GM12874 (cell line): ENCODE results near the gene BMERB1.

Experiments used
- TF ChIP-seq, protein P1 (sequence below): IDR thresholded peaks from 2 replicates; pipeline ENCODE4 v1.5.1; 2011; ENCODE audit warnings: low read depth, mild to moderate bottlenecking, control low read depth, low read length, moderate library complexity; ENCODE audit not compliant: insufficient read depth

The BMERB1 gene

DNA sequence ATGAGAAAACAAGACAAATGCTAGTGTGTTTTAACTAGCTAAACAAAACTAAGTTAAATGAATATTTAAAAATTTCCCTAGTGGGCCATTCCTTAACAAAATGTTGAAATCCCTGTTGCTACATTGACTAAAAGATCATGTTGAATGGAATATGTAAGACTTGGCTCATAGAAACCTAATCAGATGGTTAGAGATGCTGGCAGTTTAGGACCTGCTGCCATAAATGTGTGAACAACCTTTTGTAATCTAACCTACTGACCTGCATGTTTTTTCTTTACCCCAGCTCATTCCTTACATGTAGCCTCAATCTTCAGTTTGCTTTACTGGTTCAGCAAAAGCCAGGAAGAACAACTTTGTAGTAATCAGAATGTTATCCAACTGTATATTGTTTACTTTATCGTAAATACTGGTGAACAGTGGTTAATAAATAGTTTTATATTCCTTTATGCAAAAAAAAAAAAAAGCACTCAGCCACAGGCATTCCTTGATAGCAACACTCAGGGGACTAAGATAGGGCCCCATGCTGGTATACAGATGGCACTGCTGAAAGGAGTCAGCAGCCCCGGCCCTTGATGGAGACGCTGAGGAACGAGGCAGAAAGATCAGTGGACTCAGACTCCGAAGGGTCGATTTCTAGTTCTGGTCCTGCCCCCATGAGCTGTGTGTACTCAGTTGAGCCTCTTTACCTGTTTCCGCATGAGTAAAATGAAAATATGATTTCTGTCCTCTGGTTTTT, 130.4 kb downstream of the BMERB1 start:
- TF ChIP-seq, protein P1, sequence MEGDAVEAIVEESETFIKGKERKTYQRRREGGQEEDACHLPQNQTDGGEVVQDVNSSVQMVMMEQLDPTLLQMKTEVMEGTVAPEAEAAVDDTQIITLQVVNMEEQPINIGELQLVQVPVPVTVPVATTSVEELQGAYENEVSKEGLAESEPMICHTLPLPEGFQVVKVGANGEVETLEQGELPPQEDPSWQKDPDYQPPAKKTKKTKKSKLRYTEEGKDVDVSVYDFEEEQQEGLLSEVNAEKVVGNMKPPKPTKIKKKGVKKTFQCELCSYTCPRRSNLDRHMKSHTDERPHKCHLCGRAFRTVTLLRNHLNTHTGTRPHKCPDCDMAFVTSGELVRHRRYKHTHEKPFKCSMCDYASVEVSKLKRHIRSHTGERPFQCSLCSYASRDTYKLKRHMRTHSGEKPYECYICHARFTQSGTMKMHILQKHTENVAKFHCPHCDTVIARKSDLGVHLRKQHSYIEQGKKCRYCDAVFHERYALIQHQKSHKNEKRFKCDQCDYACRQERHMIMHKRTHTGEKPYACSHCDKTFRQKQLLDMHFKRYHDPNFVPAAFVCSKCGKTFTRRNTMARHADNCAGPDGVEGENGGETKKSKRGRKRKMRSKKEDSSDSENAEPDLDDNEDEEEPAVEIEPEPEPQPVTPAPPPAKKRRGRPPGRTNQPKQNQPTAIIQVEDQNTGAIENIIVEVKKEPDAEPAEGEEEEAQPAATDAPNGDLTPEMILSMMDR, result no peak

DNA sequence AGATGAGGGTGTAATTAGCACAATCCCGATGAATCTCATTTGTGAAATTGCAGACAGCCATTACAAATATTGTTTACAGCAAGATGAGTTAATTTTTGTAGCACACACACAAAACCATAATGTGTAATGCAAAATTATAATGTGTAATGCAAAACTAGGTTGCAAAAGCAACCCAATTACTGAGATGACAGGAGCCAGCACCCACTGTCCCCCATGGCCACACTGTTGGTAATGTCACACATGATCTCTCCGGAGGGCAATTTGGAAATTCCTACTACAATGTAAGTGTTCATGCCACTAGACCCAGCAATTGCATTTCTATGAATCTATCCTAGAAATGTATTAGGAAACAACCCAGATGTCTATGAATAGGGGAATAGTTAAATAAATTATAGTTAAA, 131.7 kb downstream of the BMERB1 start:
- TF ChIP-seq, protein P1, result no peak

DNA sequence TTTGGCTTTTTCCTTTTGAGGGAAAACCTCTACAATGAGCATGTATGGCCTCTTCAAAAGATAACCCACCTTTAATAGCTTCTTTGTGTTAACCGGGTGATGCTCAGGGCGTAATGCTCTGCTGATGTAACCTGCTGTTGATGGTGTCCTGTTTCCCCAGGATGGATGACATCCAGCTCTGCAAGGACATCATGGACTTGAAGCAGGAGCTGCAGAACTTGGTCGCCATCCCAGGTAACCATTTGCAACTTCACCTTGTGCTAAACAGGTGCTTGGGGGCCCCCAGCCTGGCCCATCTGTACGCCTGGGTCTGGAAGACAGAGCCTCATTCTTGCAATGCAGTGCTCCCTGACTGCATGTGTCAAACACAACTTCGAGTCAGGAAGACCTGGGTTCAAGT, 133.4 kb downstream of the BMERB1 start:
- TF ChIP-seq, protein P1, result no peak

DNA sequence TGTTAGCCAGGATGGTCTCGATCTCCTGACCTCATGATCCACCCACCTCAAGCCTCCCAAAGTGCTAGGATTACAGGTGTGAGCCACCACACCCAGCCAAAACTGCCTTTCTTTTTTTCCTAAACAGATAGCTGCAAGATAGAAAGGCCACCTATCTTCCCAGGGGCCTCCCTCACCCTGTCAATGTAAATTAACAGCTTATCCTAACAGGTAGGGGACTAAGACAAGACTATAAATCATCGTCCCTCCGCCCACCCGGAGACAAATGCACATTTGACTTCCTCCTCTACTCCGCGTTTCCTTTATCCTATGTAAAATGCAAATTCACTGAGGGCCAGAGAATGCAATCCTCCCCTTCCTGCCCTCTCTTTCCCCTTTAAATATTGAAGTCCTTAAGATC, 137.2 kb downstream of the BMERB1 start:
- TF ChIP-seq, protein P1, result no peak

DNA sequence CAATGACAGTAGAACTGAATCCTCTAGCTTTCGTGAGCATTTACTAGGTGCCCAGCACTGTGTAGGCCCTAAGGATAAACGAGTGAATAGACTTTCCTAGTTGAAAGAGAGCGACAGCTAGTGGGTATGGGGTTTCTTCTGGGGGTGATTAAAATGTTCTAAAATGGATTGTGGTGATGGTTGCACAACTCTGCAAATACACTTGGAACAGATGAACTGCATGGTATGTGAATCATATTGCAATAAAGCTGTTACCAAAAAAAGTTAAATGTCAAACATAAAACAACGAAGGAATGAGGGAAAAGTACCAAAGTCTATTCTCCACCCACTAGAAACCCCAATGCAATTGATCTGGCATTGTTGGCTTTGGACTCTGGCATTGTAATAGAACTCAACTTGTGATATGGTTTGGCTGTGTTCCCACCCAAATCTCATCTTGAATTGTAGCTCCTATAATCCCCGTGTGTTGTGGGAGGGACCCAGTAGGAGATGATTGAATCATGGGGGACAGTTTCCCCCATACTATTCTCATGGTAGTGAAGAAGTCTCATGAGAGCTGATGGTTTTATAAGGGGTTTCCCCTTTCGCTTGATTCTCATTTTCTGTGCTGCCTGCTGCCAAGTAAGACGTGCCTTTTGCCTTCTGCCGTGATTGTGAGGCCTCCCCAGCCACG, 138.1 kb downstream of the BMERB1 start:
- TF ChIP-seq, protein P1, result no peak

DNA sequence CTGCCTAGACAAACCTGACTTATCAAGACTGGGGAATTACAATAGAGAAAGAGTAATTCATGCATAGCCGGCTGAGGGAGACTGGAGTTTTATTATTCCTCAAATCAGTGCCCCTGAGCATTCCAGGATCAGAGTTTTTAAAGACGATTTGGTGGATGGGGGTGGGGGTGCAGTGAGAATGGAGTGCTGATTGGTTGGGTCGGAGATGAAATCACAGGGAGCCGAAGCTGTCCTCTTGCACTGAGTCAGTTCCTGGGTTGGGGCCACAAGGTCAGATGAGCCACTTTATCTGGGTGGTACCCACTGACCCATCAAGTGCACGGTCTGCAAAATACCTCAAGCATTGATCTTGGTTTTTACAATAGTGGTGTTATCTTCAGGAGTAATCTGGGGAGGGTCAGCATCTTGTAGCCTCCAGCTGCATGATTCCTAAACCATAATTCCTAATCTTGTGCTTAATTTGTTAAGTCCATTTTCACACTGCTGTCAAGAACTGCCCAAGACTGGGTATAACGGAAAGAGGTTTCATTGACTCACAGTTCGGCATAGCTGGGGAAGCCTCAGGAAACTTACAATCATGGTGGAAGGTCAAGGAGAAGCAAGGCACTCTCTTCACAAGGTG, 139.0 kb downstream of the BMERB1 start:
- TF ChIP-seq, protein P1, result no peak

DNA sequence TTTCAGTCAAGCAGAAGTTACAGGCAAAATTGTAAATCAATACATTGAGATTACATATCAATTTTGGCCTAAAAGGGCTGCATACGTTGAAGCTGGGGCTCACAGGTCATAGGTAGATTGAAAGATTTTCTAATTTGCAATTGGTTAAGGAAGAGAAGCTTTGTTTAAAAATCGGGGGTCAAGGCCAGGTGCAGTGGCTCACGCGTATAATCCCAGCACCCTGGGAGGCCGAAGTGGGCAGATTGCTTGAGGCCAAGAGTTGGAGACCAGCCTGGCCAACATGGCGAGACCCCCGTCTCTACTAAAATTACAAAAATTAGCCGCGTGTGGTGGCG, 140.2 kb downstream of the BMERB1 start:
- TF ChIP-seq, protein P1, result no peak
